ENCODE results near the gene TSHZ3. TPM values are rescaled to one million over a fixed set of nuclear protein-coding genes. Genes with fewer than 3 reads are reported as not detected.

Gene TSHZ3
- total RNA-seq, 1 experiment from 2014 or later = 17.8 TPM

- DNase-seq (ENCODE audit: low read depth) = no peak
Measured at GRCh38 chr19:31264041-31264778, 85.0 kb downstream of the TSHZ3 start.

GRCh38 chr19:31263328-31263727, 85.9 kb downstream of the TSHZ3 start:
- peak; percentile 70 for DNase-seq (ENCODE audit: low read depth)

- peak; percentile 54 for DNase-seq (ENCODE audit: low read depth)
Measured at GRCh38 chr19:31262725-31263191, 86.5 kb downstream of the TSHZ3 start.

GRCh38 chr19:31261603-31262212, 87.5 kb downstream of the TSHZ3 start:
- peak; percentile 38 for DNase-seq (ENCODE audit: low read depth)

- DNase-seq (ENCODE audit: low read depth) = no peak
Measured at GRCh38 chr19:31261019-31261602, 88.1 kb downstream of the TSHZ3 start.

- DNase-seq (ENCODE audit: low read depth) = peak; percentile 55
Measured at GRCh38 chr19:31260171-31260933, 88.9 kb downstream of the TSHZ3 start.

GRCh38 chr19:31258211-31259052, 90.8 kb downstream of the TSHZ3 start:
- no peak for DNase-seq (ENCODE audit: low read depth)

GRCh38 chr19:31257426-31258130, 91.7 kb downstream of the TSHZ3 start:
- no peak for DNase-seq (ENCODE audit: low read depth)

GRCh38 chr19:31257025-31257424, 92.2 kb downstream of the TSHZ3 start:
- no peak for DNase-seq (ENCODE audit: low read depth)

- DNase-seq (ENCODE audit: low read depth) = no peak
Measured at GRCh38 chr19:31256593-31256960, 92.7 kb downstream of the TSHZ3 start.

GRCh38 chr19:31255831-31256592, 93.2 kb downstream of the TSHZ3 start:
- no peak for DNase-seq (ENCODE audit: low read depth)

GRCh38 chr19:31255174-31255799, 93.9 kb downstream of the TSHZ3 start:
- DNase-seq (ENCODE audit: low read depth) = peak; percentile 88

GRCh38 chr19:31254611-31255010, 94.6 kb downstream of the TSHZ3 start:
- no peak for DNase-seq (ENCODE audit: low read depth)

- peak; percentile 95 for DNase-seq (ENCODE audit: low read depth)
Measured at GRCh38 chr19:31254180-31254551, 95.1 kb downstream of the TSHZ3 start.

- DNase-seq (ENCODE audit: low read depth) = peak; percentile 93
Measured at GRCh38 chr19:31253526-31254179, 95.6 kb downstream of the TSHZ3 start.

- DNase-seq (ENCODE audit: low read depth) = no peak
Measured at GRCh38 chr19:31252441-31252840, 96.8 kb downstream of the TSHZ3 start.

- no peak for DNase-seq (ENCODE audit: low read depth)
Measured at GRCh38 chr19:31249217-31249616, 100.0 kb downstream of the TSHZ3 start.

- no peak for DNase-seq (ENCODE audit: low read depth)
Measured at GRCh38 chr19:31235806-31236205, 113.4 kb downstream of the TSHZ3 start.

- DNase-seq (ENCODE audit: low read depth) = no peak
Measured at GRCh38 chr19:31233295-31233800, 115.9 kb downstream of the TSHZ3 start.
